T-helper 17 cell (primary cell): Measurements from ENCODE around the gene LRRC8D. TPM values are rescaled to one million over a fixed set of nuclear protein-coding genes. Genes with fewer than 3 reads are reported as not detected.

Source experiments
- ATAC-seq: fragments of 150-1000 bp; cut with Tn5 transposase; 2 replicates; pipeline ENCODE4 v1.10.0; 2021; ENCODE audit warnings: mild to moderate bottlenecking, moderate library complexity
- DNase-seq, 3 donors: peaks; one replicate each; pipeline versions ENCODE4 v3.0.0 to v3.0.0-alpha.2; 2020 to 2021
- H3K9me3 ChIP-seq: one replicate; pipeline ENCODE4 v1.7.0; 2013; ENCODE audit warnings: low read length, mild to moderate bottlenecking; ENCODE audit not compliant: control insufficient read depth, poor library complexity, severe bottlenecking
- H3K27ac Mint-ChIP-seq: one replicate; pipeline ENCODE4 v1.8.0; 2022; ENCODE audit warnings: mild to moderate bottlenecking, moderate library complexity, mixed read lengths
- H3K27me3 Mint-ChIP-seq: one replicate; pipeline ENCODE4 v1.8.0; 2022; ENCODE audit warnings: mixed read lengths
- H3K36me3 Mint-ChIP-seq: one replicate; pipeline ENCODE4 v1.8.0; 2022; ENCODE audit warnings: low read depth, mixed read lengths
- H3K4me1 Mint-ChIP-seq: one replicate; pipeline ENCODE4 v1.8.0; 2022; ENCODE audit warnings: mild to moderate bottlenecking, mixed read lengths
- H3K4me3 Mint-ChIP-seq: one replicate; pipeline ENCODE4 v1.8.0; 2022; ENCODE audit warnings: mild to moderate bottlenecking, moderate library complexity, mixed read lengths
- total RNA-seq, 4 donors: library from RNA in 2 of 4; stranded (reverse) in 2 of 4; gene quantifications; one replicate each; pipeline ENCODE4 v1.2.3 and lab custom pipeline; 2022 to 2026

LRRC8D gene
- total RNA-seq, 2 donors from 2014 or later = 28.3 to 33.5 TPM

DNA sequence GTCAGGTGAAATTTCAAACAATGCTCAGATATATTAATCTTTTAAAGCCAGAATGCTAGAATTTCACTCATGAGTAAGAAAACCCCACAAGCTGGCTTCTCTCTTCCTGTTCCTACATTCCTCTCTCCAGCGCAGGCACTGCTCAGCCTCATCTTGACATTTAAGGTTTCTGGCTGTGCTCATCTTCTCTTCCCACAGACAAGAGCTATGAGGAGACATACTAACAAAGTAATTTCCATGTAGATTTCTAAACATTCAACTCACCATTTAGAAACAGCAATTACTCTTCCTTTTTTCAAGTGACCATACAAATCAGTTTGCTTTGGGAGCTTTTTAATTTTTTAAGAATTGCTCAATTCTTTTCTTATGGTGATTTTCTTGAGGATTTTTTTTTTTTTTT, 7.8 kb upstream of the LRRC8D start:
- no peak overlapping the region for H3K27ac Mint-ChIP-seq
- peaks cover 6% of the 10 kb centered on the region for H3K4me1 Mint-ChIP-seq
- H3K4me3 Mint-ChIP-seq = no peak overlapping the region
- no peaks in the 10 kb centered on the region for H3K9me3 ChIP-seq
- peaks cover 9% of the 10 kb centered on the region for H3K36me3 Mint-ChIP-seq
- ATAC-seq = no peak
- peaks cover 55% of the 10 kb centered on the region for H3K27me3 Mint-ChIP-seq
- DNase-seq = no peak

DNA sequence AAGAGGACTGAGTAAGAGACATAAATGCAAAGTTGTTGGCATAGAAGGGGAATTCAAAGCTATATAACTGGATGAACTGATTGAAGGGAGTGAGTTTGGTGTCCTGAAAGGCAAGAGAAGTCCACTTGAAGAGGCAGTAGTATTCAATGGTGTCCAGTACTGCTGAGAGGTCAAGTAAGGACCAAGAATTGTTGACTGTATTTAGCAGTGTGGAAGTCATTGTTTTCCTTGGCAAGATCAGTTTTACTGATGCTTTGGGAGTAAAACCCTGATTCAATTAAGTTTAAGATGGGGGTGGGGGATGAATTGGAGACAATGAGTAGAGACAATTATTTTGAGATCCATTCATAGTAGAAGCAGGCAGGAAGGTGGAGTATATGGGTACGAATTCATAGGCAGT, 5.8 kb upstream of the LRRC8D start:
- H3K9me3 ChIP-seq = no peaks in the 10 kb centered on the region
- no peak overlapping the region for H3K27ac Mint-ChIP-seq
- H3K27me3 Mint-ChIP-seq = peaks cover 37% of the 10 kb centered on the region
- DNase-seq (no peak), ATAC-seq (no peak)
- no peak overlapping the region for H3K4me3 Mint-ChIP-seq
- H3K4me1 Mint-ChIP-seq = peaks cover 12% of the 10 kb centered on the region
- H3K36me3 Mint-ChIP-seq = peaks cover 5% of the 10 kb centered on the region

GRCh38 chr1:89815611-89816010, 5.2 kb upstream of the LRRC8D start:
- Mint-ChIP-seq H3K4me1 (peaks cover 18% of the 10 kb centered on the region), H3K27ac (no peak overlapping the region), H3K36me3 (peaks cover 5% of the 10 kb centered on the region), H3K27me3 (peaks cover 31% of the 10 kb centered on the region), H3K4me3 (no peak overlapping the region)
- ATAC-seq (no peak), DNase-seq (no peak)
- no peaks in the 10 kb centered on the region for H3K9me3 ChIP-seq

- H3K36me3 Mint-ChIP-seq = peaks cover 5% of the 10 kb centered on the region
- H3K4me1 Mint-ChIP-seq = peaks cover 19% of the 10 kb centered on the region
- ATAC-seq = no peak
- no peak overlapping the region for H3K4me3 Mint-ChIP-seq
- H3K27ac Mint-ChIP-seq = no peak overlapping the region
- DNase-seq = no peak
- peaks cover 26% of the 10 kb centered on the region for H3K27me3 Mint-ChIP-seq
- H3K9me3 ChIP-seq = no peaks in the 10 kb centered on the region
Observed at GRCh38 chr1:89816366-89816765, 4.5 kb upstream of the LRRC8D start.

DNA sequence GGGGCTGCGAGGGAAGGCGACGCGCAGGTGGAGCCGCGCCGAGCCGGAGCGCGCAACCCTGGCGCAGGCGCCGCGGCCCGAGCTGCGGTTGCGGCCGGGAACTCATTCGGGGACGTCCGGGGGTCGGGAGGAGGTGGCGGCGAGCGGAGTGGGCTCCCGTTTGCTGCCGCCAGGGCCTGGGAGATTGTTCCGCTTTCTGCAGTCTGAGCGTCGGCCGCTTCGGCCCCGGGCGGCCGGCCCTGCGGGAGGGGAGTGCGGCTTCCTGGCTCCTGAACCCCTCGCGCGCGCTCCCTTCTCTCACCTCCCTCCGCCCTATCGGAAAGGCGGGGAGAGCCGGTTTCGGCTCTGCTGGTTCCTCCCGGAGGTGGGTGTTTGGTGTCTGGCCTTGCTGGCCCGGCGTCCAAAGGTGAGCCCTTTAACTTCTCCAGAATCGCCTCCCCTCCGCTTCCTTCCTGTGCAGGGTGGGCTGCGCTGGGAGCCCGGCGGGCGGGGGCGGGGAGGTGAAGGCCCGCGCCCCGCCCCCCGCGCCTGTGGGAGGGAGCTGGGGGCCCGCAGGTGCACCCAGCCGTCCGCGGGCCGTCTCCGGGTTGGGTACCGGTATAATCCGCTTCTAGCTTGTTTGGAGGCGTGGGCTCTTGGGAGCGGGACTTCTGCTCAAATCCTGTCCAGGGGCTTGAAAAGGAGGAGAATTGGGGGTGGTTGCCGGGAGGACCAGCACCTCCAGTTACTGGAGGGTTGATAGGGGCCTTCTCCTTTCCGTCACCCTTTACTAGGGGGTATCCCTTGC, 683 bp downstream of the LRRC8D start:
- DNase-seq (peak; percentile 33 to 48 (median 45)), ATAC-seq (peak; percentile 65)
- H3K27ac Mint-ChIP-seq = peak overlapping the region; percentile 83
- no peaks in the 10 kb centered on the region for H3K36me3 Mint-ChIP-seq
- no peaks in the 10 kb centered on the region for H3K27me3 Mint-ChIP-seq
- no peaks in the 10 kb centered on the region for H3K9me3 ChIP-seq
- peaks cover 27% of the 10 kb centered on the region for H3K4me1 Mint-ChIP-seq
- peak overlapping the region; percentile 91 for H3K4me3 Mint-ChIP-seq

GRCh38 chr1:89822109-89822962, 1.5 kb downstream of the LRRC8D start:
- peak overlapping the region; percentile 91 for H3K4me3 Mint-ChIP-seq
- ATAC-seq = no peak
- no peak for DNase-seq
- H3K27me3 Mint-ChIP-seq = no peaks in the 10 kb centered on the region
- peak overlapping the region; percentile 83 for H3K27ac Mint-ChIP-seq
- H3K9me3 ChIP-seq = no peaks in the 10 kb centered on the region
- H3K36me3 Mint-ChIP-seq = no peaks in the 10 kb centered on the region
- peaks cover 27% of the 10 kb centered on the region for H3K4me1 Mint-ChIP-seq

DNA sequence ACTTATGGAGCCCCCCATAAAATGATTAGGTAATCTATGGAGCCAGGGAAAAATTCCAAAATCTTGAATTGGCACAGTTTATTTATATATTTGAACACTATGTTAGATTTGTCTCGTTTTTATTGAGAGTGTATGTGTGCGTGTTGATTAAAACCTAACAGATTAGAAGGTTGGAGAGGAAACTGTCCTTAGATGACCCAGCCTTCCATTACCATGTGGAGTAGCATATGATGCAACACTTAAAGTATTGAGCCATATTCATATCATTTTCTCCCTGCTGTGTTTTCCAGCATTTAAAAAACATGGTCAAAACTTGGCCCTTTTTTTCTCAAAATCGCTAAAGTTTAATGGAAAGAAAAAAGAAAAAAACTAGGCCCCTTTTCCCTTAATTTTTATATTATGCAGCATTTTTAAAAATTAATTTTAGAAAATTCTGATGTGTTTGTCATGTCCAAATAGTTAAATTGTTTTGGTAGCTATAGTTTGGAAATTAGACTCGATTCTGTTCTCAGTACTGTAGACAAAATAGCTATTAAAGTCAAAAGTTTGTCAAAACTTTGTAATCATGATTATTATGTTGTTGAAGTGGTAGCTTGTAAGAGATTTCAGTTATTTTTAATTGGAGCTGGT, 2.3 kb downstream of the LRRC8D start:
- H3K9me3 ChIP-seq = no peaks in the 10 kb centered on the region
- ATAC-seq = no peak
- H3K27ac Mint-ChIP-seq = peak overlapping the region; percentile 89
- no peak overlapping the region for H3K4me3 Mint-ChIP-seq
- no peaks in the 10 kb centered on the region for H3K36me3 Mint-ChIP-seq
- no peaks in the 10 kb centered on the region for H3K27me3 Mint-ChIP-seq
- H3K4me1 Mint-ChIP-seq = peaks cover 27% of the 10 kb centered on the region
- DNase-seq = no peak

GRCh38 chr1:89823679-89824292, 3.0 kb downstream of the LRRC8D start:
- ATAC-seq = no peak
- DNase-seq = no peak
- no peaks in the 10 kb centered on the region for H3K36me3 Mint-ChIP-seq
- no peaks in the 10 kb centered on the region for H3K27me3 Mint-ChIP-seq
- peak overlapping the region; percentile 89 for H3K27ac Mint-ChIP-seq
- H3K4me1 Mint-ChIP-seq = peaks cover 27% of the 10 kb centered on the region
- H3K4me3 Mint-ChIP-seq = no peak overlapping the region
- no peaks in the 10 kb centered on the region for H3K9me3 ChIP-seq

DNA sequence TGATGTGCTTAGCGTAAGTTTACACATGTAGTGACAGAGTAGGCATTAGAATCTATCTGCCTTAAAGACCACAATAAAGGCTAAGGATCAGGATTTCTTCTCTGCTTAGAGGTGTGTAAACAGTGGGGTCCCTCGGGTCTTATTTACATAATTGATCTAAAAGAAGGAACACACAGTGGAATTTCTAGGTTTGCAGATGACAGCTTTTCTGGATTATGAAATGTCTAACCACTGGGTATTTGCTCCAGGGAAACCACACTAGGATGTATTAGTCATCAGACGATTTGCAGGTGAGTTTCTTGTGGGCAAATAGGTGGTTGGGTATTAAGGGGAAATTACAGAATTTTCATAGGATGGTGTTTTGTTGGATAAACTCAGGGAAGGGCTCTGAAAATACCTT, 5.8 kb downstream of the LRRC8D start:
- peaks cover 19% of the 10 kb centered on the region for H3K4me1 Mint-ChIP-seq
- H3K36me3 Mint-ChIP-seq = no peaks in the 10 kb centered on the region
- ATAC-seq = no peak
- H3K27ac Mint-ChIP-seq = no peak overlapping the region
- H3K4me3 Mint-ChIP-seq = no peak overlapping the region
- H3K27me3 Mint-ChIP-seq = no peaks in the 10 kb centered on the region
- H3K9me3 ChIP-seq = no peaks in the 10 kb centered on the region
- no peak for DNase-seq

GRCh38 chr1:89827330-89827729, 6.5 kb downstream of the LRRC8D start:
- no peaks in the 10 kb centered on the region for H3K9me3 ChIP-seq
- no peaks in the 10 kb centered on the region for H3K27me3 Mint-ChIP-seq
- no peak overlapping the region for H3K4me3 Mint-ChIP-seq
- DNase-seq (no peak), ATAC-seq (no peak)
- H3K36me3 Mint-ChIP-seq = no peaks in the 10 kb centered on the region
- no peak overlapping the region for H3K27ac Mint-ChIP-seq
- peaks cover 14% of the 10 kb centered on the region for H3K4me1 Mint-ChIP-seq

- H3K27ac Mint-ChIP-seq = no peak overlapping the region
- no peaks in the 10 kb centered on the region for H3K9me3 ChIP-seq
- no peaks in the 10 kb centered on the region for H3K36me3 Mint-ChIP-seq
- H3K4me3 Mint-ChIP-seq = no peak overlapping the region
- ATAC-seq (no peak), DNase-seq (no peak)
- H3K4me1 Mint-ChIP-seq = peaks cover 14% of the 10 kb centered on the region
- H3K27me3 Mint-ChIP-seq = no peaks in the 10 kb centered on the region
Observed at GRCh38 chr1:89827902-89828301, 7.1 kb downstream of the LRRC8D start.

DNA sequence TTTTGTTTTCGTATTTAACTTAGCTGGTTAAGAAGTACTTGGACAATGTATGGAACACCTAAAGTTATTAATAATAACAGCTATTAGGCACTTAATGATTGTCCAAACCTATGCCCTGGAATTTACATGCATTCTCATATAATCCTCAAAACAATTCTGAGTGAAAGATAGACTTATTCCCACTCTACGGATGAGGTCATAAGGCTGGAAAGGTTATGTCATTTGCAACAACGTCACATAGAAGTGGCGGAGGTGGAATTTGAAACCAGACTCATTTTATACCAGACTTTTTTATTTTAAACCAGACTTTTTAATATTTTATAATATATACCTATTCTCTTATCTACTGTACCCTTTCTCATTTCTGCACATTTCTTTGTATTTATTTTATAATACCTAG, 8.4 kb downstream of the LRRC8D start:
- Mint-ChIP-seq H3K27me3 (no peaks in the 10 kb centered on the region), H3K4me1 (peaks cover 7% of the 10 kb centered on the region), H3K27ac (no peak overlapping the region), H3K36me3 (no peaks in the 10 kb centered on the region), H3K4me3 (no peak overlapping the region)
- DNase-seq (no peak), ATAC-seq (no peak)
- H3K9me3 ChIP-seq = no peaks in the 10 kb centered on the region
